NB4 (cell line): ENCODE measurements around the gene KSR2.

ENCODE experiments used
- DNase-seq: peaks from one replicate; pipeline ENCODE4 v3.0.0; 2010; ENCODE audit warnings: low read depth
- H3K4me3 ChIP-seq: one replicate; pipeline ENCODE4 v1.5.1; 2011; ENCODE audit warnings: mild to moderate bottlenecking, low read depth, low read length, moderate library complexity
- MAX ChIP-seq: IDR thresholded peaks from 2 replicates; pipeline ENCODE4 v1.6.1; 2011; ENCODE audit warnings: low read depth, low read length
- MYC ChIP-seq: IDR thresholded peaks from 2 replicates; pipeline ENCODE4 v1.6.1; 2011; ENCODE audit warnings: low read depth, low read length
- POLR2A ChIP-seq: IDR thresholded peaks from 2 replicates; pipeline ENCODE4 v1.6.1; 2011; ENCODE audit warnings: mild to moderate bottlenecking; ENCODE audit not compliant: insufficient read length; ENCODE audit errors: extremely low read depth
- TF ChIP-seq, protein P1 (sequence below): IDR thresholded peaks from one replicate; pipeline ENCODE4 v1.5.1; 2012; ENCODE audit warnings: low read depth, low read length

The KSR2 gene

GRCh38 chr12:117792877-117793424 is 175.8 kb downstream of the KSR2 start:
- H3K4me3 ChIP-seq: no peak overlapping the region
- DNase-seq: no peak
- no peak for TF ChIP-seq POLR2A
- TF ChIP-seq MYC: no peak
- no peak for TF ChIP-seq MAX
- TF ChIP-seq, protein P1, sequence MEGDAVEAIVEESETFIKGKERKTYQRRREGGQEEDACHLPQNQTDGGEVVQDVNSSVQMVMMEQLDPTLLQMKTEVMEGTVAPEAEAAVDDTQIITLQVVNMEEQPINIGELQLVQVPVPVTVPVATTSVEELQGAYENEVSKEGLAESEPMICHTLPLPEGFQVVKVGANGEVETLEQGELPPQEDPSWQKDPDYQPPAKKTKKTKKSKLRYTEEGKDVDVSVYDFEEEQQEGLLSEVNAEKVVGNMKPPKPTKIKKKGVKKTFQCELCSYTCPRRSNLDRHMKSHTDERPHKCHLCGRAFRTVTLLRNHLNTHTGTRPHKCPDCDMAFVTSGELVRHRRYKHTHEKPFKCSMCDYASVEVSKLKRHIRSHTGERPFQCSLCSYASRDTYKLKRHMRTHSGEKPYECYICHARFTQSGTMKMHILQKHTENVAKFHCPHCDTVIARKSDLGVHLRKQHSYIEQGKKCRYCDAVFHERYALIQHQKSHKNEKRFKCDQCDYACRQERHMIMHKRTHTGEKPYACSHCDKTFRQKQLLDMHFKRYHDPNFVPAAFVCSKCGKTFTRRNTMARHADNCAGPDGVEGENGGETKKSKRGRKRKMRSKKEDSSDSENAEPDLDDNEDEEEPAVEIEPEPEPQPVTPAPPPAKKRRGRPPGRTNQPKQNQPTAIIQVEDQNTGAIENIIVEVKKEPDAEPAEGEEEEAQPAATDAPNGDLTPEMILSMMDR: no peak

GRCh38 chr12:117792471-117792870 is 176.3 kb downstream of the KSR2 start:
- no peak for DNase-seq
- TF ChIP-seq POLR2A (no peak), MYC (no peak), MAX (no peak)
- TF ChIP-seq, protein P1: no peak
- H3K4me3 ChIP-seq: no peak overlapping the region

DNA sequence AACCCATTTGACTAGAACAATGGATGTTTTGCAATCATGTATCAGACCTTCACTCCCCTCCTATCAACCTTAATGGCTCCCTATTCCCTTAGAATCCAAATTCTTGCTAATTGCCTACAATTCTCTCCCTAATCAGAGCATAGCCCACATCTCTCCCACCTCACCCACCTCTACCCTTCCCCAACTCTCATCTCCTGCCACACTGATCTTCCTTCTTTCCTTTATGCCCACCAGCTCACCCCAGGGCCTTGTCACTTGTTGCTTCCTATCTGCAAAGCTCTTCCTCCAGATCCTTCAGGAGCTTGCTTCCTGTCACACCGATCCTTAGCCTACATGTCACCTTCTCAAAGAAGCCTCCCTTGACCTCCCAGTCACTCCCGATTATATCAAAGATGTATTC is 177.8 kb downstream of the KSR2 start:
- TF ChIP-seq POLR2A (no peak), MYC (no peak), MAX (no peak)
- TF ChIP-seq, protein P1: no peak
- DNase-seq: no peak

DNA sequence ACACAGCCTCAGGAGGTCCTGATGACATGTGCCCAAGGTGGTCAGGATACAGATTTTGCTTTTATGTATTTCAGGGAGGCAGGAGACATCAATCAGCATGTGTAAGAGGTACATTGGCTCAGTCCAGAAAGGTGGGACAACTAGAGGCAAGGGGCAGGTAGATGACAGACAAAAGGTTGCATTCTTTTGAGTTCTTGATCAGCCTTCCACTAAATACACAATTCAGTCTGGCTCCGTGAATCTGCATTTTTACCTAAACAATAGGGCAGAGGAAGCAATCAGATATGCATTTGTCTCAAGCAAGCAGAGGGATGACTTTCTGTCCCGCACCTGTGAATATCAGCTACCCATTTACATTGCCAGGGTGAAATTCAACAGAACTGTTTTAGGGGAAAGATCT is 178.6 kb downstream of the KSR2 start:
- H3K4me3 ChIP-seq: no peak overlapping the region
- TF ChIP-seq POLR2A (no peak), MAX (no peak), MYC (no peak)
- TF ChIP-seq, protein P1: no peak
- DNase-seq: no peak

More for the DNA sequence above, 177.8 kb downstream of the KSR2 start:
- no peak overlapping the region for H3K4me3 ChIP-seq

- DNase-seq: no peak
- H3K4me3 ChIP-seq: no peak overlapping the region
- TF ChIP-seq POLR2A (no peak), MAX (no peak), MYC (no peak)
- TF ChIP-seq, protein P1: no peak
Measured at GRCh38 chr12:117789195-117789912, 179.4 kb downstream of the KSR2 start.
